ENCODE results near the gene CDT1.
A peak's percentile ranks its signal among the peaks of the same experiment; 100 is the strongest.
"Not testable (repeated sequence)": the region's sequence is repeated elsewhere in the genome, so short reads cannot be mapped to it uniquely, and the experiment has no call there.

The CDT1 gene

DNA sequence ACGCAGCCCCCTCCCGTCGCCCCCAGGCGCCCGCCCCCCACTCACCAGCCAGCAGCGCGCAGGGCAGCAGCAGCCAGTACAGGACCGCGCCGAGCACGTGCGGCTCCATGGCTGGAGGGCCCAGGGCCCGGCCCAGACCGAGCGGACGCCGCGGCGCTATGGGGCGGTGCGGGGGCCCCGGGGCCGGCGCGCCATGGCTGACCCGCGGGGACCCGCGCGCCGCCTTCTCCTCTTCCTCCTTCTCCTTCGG lies 18.8 kb upstream of the CDT1 start:
- TF ChIP-seq FOXP2 (optimal IDR thresholded peaks at IDR 0.05; ENCODE audit: control extremely low read depth, extremely low read length, insufficient read depth) (no peak), EZH2 (IDR thresholded peaks at IDR 0.05) (no peak), POLR2AphosphoS5 (IDR thresholded peaks at IDR 0.05; ENCODE audit: borderline replicate concordance, low read depth, low read length) (no peak)
- Histone ChIP-seq H3K36me3 (ENCODE audit: insufficient read depth, low read length) (no peaks in the 10 kb centered on the region), H3K4me3 (peak overlapping the region; percentile 80), H3K27ac (peak overlapping the region; percentile 83), H3K9me3 (ENCODE audit: low read depth, low read length) (no peaks in the 10 kb centered on the region), H3K9ac (ENCODE audit: insufficient read length) (peak overlapping the region; percentile 79)
- DNase-seq (ENCODE audit: low read depth, low spot score): no peak

DNA sequence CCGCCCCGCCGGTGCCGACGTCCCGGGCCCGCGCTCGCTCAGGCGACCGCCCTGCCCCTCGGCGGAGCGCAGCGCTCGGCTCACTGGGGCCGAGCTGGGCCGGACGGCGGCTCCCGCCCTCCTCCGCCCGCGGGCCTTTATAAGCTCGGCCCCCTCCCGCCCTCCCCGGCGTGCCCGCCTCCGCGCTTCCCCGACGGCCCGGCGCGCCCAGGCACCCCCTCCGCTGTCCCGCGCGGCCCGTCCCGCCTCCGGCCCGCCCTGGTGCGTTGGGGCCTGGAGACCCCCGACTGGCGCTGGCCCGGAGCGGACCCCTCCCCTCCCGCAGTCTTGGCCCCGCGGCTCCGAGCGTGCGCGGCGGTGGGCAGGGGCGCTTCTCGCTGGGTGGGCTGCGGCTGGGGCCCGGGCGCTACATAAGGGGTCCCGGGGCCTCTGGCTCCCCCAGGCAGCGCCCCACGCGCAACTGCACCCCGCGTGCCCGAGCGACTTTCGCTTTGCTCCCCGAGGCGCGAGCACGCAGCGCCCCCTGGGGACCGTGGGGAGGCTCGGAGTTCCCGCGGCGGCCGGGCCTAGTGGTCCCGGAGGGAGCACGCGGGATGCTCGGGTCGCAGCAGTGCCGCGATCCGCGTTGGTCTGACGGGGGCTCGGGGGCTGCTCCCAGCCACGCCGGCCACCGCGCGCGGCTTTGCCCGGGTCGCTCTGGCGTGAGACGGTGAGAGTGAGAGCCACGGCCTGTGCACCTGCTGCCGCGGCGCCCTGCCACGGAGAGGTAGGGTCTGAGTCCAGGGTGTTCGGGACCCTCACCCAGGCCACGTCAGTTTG lies 18.3 kb upstream of the CDT1 start, which contains the start of gene PIEZO1:
Gene PIEZO1 (minus strand): TSS at position 115 of the 819 bp plus-strand sequence. CDS start 256 bp downstream, outside the sequence.
- Histone ChIP-seq H3K4me3 (peak within 1 kb of the TSS; percentile 80), H3K36me3 (ENCODE audit: insufficient read depth, low read length) (no peaks in the 10 kb centered on the region), H3K27ac (peak within 1 kb of the TSS; percentile 83), H3K9me3 (ENCODE audit: low read depth, low read length) (no peaks in the 10 kb centered on the region), H3K9ac (ENCODE audit: insufficient read length) (peak within 1 kb of the TSS; percentile 79)
- DNase-seq (ENCODE audit: low read depth, low spot score): no peak
- no peak for TF ChIP-seq FOXP2 (optimal IDR thresholded peaks at IDR 0.05; ENCODE audit: control extremely low read depth, extremely low read length, insufficient read depth)
- TF ChIP-seq POLR2AphosphoS5 (IDR thresholded peaks at IDR 0.05; ENCODE audit: borderline replicate concordance, low read depth, low read length): no peak; the same call in 1 of the 2 replicates
- no peak for TF ChIP-seq EZH2 (IDR thresholded peaks at IDR 0.05)

DNA sequence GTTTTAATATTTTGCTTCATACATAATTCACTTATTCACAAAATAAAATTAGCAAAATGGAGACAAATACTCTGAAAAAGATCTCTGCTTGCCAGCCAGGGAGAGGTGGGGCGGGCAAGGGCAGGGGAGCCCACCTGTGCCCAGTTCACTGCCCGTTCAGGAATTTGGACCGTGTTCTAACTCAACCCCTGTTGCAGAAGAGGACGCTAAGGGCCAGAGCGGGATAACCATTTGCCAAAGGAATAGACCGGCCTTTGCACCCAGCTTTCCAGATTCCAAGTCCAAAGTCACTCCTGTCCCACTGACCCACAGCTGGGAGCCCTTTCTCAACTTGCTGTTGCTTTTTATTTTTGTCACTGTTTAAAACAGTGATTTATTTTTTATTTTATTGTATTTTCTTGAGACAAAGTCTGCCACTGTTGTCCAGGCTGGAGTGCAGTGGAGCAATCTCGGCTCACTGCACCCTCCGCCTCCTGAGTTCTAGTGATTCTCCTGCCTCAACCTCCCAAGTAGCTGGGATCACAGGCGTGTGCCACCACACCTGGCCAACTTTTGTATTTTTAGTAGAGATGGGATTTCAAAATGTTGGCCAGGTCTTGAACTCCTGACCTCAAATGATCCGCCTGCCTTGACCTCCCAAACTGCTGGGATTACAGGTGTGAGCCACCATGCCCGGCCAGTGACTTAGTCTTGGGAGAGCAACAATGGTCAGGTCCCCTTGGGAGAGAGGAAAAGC lies 15.8 kb upstream of the CDT1 start:
- Histone ChIP-seq H3K27ac (no peak overlapping the region), H3K9me3 (ENCODE audit: low read depth, low read length) (no peaks in the 10 kb centered on the region), H3K36me3 (ENCODE audit: insufficient read depth, low read length) (no peaks in the 10 kb centered on the region), H3K9ac (ENCODE audit: insufficient read length) (no peak overlapping the region), H3K4me3 (no peak overlapping the region)
- TF ChIP-seq POLR2AphosphoS5 (IDR thresholded peaks at IDR 0.05; ENCODE audit: borderline replicate concordance, low read depth, low read length) (no peak), EZH2 (IDR thresholded peaks at IDR 0.05) (no peak), FOXP2 (optimal IDR thresholded peaks at IDR 0.05; ENCODE audit: control extremely low read depth, extremely low read length, insufficient read depth) (no peak)
- no peak for DNase-seq (ENCODE audit: low read depth, low spot score)

DNA sequence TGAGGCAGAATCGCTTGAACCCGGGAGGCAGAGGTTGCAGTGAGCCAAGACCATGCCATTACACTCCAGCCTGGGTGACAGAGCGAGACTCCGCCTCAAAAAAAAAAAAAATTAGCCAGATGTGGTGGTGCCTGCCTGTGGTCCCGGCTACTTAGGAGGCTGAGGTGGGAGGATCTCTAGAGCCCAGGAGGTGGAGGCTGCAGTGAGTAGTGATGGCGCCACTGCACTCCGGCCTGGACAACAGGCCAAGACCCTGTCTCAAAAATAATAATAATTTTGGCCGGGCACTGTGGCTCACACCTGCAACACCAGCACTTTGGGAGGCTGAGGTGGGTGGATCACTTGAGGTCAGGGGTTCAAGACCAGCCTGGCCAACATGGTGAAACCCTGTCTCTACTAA lies 14.8 kb upstream of the CDT1 start:
- not testable (repeated sequence) for H3K27ac ChIP-seq; H3K36me3 ChIP-seq (ENCODE audit: insufficient read depth, low read length); H3K9me3 ChIP-seq (ENCODE audit: low read depth, low read length); H3K4me3 ChIP-seq; H3K9ac ChIP-seq (ENCODE audit: insufficient read length); DNase-seq (ENCODE audit: low read depth, low spot score)

DNA sequence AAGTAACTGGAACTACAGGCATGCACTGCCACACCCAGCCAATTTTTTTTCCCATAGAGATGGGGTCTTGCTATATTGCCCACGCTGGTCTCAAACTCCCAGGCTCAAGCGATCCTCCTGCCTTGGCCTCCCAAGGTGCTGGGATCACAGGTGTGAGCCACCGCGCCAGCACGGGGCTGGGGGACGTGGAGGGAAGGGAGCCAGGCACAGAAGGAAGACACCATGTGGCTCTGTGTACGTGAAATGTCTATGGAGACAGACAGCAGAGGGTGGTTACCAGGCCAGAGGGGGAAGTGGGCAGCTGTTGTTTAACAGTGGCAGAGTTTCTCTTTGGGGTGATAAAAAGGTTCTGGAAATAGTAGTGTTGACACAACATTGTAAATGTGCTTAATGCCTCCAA lies 14.0 kb upstream of the CDT1 start:
- Histone ChIP-seq H3K36me3 (ENCODE audit: insufficient read depth, low read length) (no peaks in the 10 kb centered on the region), H3K4me3 (no peak overlapping the region), H3K9ac (ENCODE audit: insufficient read length) (no peak overlapping the region), H3K27ac (no peak overlapping the region), H3K9me3 (ENCODE audit: low read depth, low read length) (no peaks in the 10 kb centered on the region)
- DNase-seq (ENCODE audit: low read depth, low spot score): no peak
- TF ChIP-seq FOXP2 (optimal IDR thresholded peaks at IDR 0.05; ENCODE audit: control extremely low read depth, extremely low read length, insufficient read depth): no peak

DNA sequence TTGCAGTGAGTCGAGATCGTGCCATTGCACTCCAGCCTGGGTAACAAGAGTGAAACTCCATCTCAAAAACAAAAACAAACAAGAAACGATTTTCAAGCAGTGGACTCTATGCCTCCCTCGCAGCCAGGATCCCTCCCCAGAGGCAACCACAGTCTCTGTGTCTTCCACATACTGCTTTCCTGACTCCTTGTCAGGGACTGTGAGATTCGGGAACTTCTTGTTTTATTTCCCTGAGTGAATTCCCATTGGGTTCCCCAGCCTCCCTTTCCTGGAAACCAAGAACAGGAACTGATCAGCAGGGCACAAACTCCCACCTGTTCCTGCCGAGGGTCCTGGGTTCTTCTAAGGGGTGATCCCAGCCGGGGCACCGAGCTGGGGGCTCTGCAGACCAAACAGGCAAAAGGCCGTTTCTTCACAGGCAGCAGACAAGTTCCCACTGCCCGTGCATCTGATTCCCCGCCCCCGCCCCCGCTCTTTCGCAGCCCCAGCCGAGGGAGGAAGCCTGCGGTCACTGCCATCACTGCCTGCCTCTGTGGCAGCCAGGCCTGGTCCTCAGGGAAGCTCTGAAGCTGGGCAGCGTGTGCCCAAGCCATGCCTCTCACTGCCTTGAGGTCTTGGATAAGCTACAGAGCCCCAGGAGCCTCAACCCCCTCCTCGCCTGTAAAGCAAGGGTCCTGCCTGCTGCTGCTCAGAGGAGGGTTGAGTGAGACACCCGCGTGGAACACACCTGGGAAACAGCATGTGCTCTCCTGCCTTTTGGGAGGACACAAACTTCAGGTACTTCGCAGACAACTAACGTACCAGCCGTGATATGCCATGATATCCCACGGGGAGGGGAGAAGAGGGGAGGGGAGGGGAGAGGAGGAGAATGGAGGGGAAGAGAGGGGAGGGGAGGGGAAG lies 13.0 kb upstream of the CDT1 start:
- DNase-seq (ENCODE audit: low read depth, low spot score): no peak
- Histone ChIP-seq H3K36me3 (ENCODE audit: insufficient read depth, low read length) (no peaks in the 10 kb centered on the region), H3K4me3 (no peak overlapping the region), H3K9ac (ENCODE audit: insufficient read length) (no peak overlapping the region), H3K9me3 (ENCODE audit: low read depth, low read length) (no peaks in the 10 kb centered on the region), H3K27ac (no peak overlapping the region)
- TF ChIP-seq POLR2AphosphoS5 (IDR thresholded peaks at IDR 0.05; ENCODE audit: borderline replicate concordance, low read depth, low read length) (no peak), EZH2 (IDR thresholded peaks at IDR 0.05) (no peak), FOXP2 (optimal IDR thresholded peaks at IDR 0.05; ENCODE audit: control extremely low read depth, extremely low read length, insufficient read depth) (no peak)

DNA sequence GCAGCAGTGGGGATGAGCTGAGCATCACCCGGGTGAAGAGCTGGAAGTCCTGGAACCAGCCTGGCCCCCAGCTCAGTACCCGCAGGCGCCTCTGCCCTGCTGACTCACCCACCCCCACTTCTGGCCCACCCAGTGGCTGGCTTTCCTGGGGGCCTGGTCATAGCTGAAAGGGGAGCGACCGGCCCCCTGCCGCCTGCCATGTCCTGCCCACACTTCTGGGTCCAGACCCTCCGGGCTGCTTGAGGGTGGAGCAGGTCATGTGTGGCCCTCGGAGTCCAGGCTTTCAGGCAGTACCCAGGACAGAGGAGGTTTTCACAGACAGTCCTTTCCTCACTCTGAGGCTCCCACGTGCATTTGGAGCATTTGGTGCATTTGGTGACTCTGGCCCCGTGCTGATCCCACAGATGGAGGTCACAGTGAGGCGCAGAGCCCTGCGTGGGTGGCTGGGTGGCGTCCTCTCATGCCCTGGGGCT lies 11.5 kb upstream of the CDT1 start:
- TF ChIP-seq POLR2AphosphoS5 (IDR thresholded peaks at IDR 0.05; ENCODE audit: borderline replicate concordance, low read depth, low read length) (no peak), FOXP2 (optimal IDR thresholded peaks at IDR 0.05; ENCODE audit: control extremely low read depth, extremely low read length, insufficient read depth) (no peak), EZH2 (IDR thresholded peaks at IDR 0.05) (no peak)
- Histone ChIP-seq H3K4me3 (no peak overlapping the region), H3K9ac (ENCODE audit: insufficient read length) (no peak overlapping the region), H3K36me3 (ENCODE audit: insufficient read depth, low read length) (no peaks in the 10 kb centered on the region), H3K27ac (no peak overlapping the region), H3K9me3 (ENCODE audit: low read depth, low read length) (no peaks in the 10 kb centered on the region)
- DNase-seq (ENCODE audit: low read depth, low spot score): no peak

DNA sequence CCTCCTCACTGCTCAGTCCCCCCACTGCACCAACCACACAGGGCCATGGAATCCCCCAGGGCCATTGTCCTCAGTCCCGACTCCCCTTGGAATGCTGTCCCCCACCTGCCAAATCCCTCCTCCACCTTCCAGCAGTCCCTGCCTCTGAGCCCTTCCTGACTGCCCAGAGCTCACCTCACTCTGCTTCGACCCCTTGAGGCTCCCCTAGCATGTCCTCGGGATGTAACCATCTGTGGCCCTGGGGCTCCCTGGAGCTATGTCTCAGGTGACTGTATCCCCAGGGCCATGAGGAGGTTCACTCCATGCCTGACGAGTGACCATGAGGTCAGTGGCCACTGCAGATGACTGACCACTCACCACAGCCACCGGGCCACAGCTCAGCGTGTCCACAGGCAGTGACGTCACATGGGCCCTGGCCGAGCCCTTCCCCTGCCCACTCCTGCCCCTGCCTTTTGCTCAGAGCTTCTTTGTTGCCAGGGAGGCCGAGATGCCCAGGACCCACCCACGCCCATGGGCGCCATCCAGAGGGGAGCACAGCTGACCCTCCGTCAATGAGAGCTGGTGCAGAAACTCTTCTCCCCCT lies 10.8 kb upstream of the CDT1 start:
- H3K27ac ChIP-seq: no peak overlapping the region
- no peak overlapping the region for H3K9ac ChIP-seq (ENCODE audit: insufficient read length)
- no peak for TF ChIP-seq POLR2AphosphoS5 (IDR thresholded peaks at IDR 0.05; ENCODE audit: borderline replicate concordance, low read depth, low read length)
- TF ChIP-seq EZH2 (IDR thresholded peaks at IDR 0.05): no peak
- no peak for TF ChIP-seq FOXP2 (optimal IDR thresholded peaks at IDR 0.05; ENCODE audit: control extremely low read depth, extremely low read length, insufficient read depth)

More for the DNA sequence above, 10.8 kb upstream of the CDT1 start:
- H3K4me3 ChIP-seq: no peak overlapping the region
- no peaks in the 10 kb centered on the region for H3K9me3 ChIP-seq (ENCODE audit: low read depth, low read length)
- no peaks in the 10 kb centered on the region for H3K36me3 ChIP-seq (ENCODE audit: insufficient read depth, low read length)
- no peak for DNase-seq (ENCODE audit: low read depth, low spot score)
